ENCODE results near the gene ABHD4.
"Not testable (repeated sequence)": the region's sequence is repeated elsewhere in the genome, so short reads cannot be mapped to it uniquely, and the experiment has no call there.

ABHD4 gene

DNA sequence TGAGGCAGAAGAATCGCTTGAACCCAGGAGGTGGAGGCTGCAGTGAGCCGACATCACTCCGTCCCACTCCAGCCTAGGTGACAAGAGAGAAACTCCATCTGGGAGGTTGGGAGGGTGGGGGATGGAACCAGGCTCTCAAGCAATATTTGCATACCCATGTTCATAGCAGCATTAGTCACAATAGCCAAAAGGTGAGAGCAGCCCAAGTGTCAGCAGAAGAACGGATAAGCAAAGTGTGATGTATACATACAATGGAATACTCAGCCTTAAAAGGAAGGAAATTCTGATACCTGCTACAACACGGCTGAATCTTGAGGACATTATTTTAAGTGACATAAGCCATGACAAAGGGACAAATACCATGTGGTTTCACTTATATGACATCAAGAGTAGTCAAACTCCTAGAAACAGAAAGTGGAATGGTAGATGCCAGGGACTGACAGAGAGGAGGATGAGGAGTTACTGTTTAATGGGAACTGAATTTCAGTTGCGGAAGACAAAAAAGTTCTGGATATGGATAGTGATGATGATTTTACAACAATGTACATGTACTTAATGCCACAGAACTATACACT, 20.7 kb upstream of the ABHD4 start:
- Histone ChIP-seq H3K4me1 (ENCODE audit: control insufficient read depth, insufficient read depth, low read length) (no peaks in the 10 kb centered on the region), H3K9me3 (ENCODE audit: control insufficient read depth, insufficient read depth, low read length) (no peaks in the 10 kb centered on the region), H3K27me3 (ENCODE audit: control insufficient read depth, insufficient read depth, low read length) (no peaks in the 10 kb centered on the region), H3K4me3 (ENCODE audit: low read depth, low read length) (no peak overlapping the region), H3K27ac (ENCODE audit: low read depth, low read length) (no peak overlapping the region), H3K36me3 (ENCODE audit: control insufficient read depth, insufficient read depth, low read length) (peaks cover 35% of the 10 kb centered on the region), H3K9ac (ENCODE audit: low read depth, low read length) (no peak overlapping the region)

GRCh38 chr14:22579236-22579635, 18.9 kb upstream of the ABHD4 start:
- no peaks in the 10 kb centered on the region for H3K27me3 ChIP-seq (ENCODE audit: control insufficient read depth, insufficient read depth, low read length)
- H3K9ac ChIP-seq (ENCODE audit: low read depth, low read length), result no peak overlapping the region
- H3K36me3 ChIP-seq (ENCODE audit: control insufficient read depth, insufficient read depth, low read length), result peaks cover 18% of the 10 kb centered on the region
- no peak overlapping the region for H3K4me3 ChIP-seq (ENCODE audit: low read depth, low read length)
- no peaks in the 10 kb centered on the region for H3K4me1 ChIP-seq (ENCODE audit: control insufficient read depth, insufficient read depth, low read length)
- no peaks in the 10 kb centered on the region for H3K9me3 ChIP-seq (ENCODE audit: control insufficient read depth, insufficient read depth, low read length)
- H3K27ac ChIP-seq (ENCODE audit: low read depth, low read length), result no peak overlapping the region

DNA sequence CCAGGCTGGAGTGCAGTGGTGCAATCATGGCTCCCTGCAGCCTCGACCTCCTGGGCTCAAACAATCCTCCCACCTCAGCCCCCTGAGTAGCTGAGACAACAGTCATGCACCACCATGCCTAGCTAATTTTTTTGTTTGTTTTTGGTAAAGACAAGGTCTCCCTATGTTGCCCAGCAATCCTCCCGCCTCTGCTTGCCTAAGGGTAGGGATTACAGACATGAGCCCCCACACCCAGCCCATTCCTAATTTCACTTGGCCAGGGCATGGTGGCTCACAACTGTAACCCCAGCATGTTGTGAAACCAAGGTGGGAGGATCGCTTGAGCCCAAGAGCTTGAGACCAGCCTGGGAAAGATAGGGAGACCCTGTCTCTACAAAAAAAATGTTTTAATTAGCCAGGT, 18.2 kb upstream of the ABHD4 start:
- H3K4me1 ChIP-seq (ENCODE audit: control insufficient read depth, insufficient read depth, low read length), result no peaks in the 10 kb centered on the region
- H3K27me3 ChIP-seq (ENCODE audit: control insufficient read depth, insufficient read depth, low read length), result no peaks in the 10 kb centered on the region
- H3K9ac ChIP-seq (ENCODE audit: low read depth, low read length), result no peak overlapping the region
- H3K36me3 ChIP-seq (ENCODE audit: control insufficient read depth, insufficient read depth, low read length), result peaks cover 12% of the 10 kb centered on the region
- H3K27ac ChIP-seq (ENCODE audit: low read depth, low read length), result no peak overlapping the region
- no peak overlapping the region for H3K4me3 ChIP-seq (ENCODE audit: low read depth, low read length)
- no peaks in the 10 kb centered on the region for H3K9me3 ChIP-seq (ENCODE audit: control insufficient read depth, insufficient read depth, low read length)

GRCh38 chr14:22580625-22581024, 17.5 kb upstream of the ABHD4 start:
- H3K4me3 ChIP-seq (ENCODE audit: low read depth, low read length), result no peak overlapping the region
- H3K36me3 ChIP-seq (ENCODE audit: control insufficient read depth, insufficient read depth, low read length), result peaks cover 12% of the 10 kb centered on the region; the same call in 1 of the 2 replicates
- no peak overlapping the region for H3K9ac ChIP-seq (ENCODE audit: low read depth, low read length)

GRCh38 chr14:22583994-22584393, 14.1 kb upstream of the ABHD4 start:
- H3K27ac ChIP-seq (ENCODE audit: low read depth, low read length), result no peak overlapping the region
- 0 out of 2 replicates have a peak, but pooled peaks cover 3% of the 10 kb centered on the region for H3K4me1 ChIP-seq (ENCODE audit: control insufficient read depth, insufficient read depth, low read length)
- H3K27me3 ChIP-seq (ENCODE audit: control insufficient read depth, insufficient read depth, low read length), result no peaks in the 10 kb centered on the region
- H3K4me3 ChIP-seq (ENCODE audit: low read depth, low read length), result no peak overlapping the region
- H3K9ac ChIP-seq (ENCODE audit: low read depth, low read length), result no peak overlapping the region
- H3K36me3 ChIP-seq (ENCODE audit: control insufficient read depth, insufficient read depth, low read length), result peaks cover 9% of the 10 kb centered on the region; the same call in 1 of the 2 replicates
- no peaks in the 10 kb centered on the region for H3K9me3 ChIP-seq (ENCODE audit: control insufficient read depth, insufficient read depth, low read length)

More at GRCh38 chr14:22580625-22581024, 17.5 kb upstream of the ABHD4 start:
- Histone ChIP-seq H3K27ac (ENCODE audit: low read depth, low read length) (no peak overlapping the region), H3K4me1 (ENCODE audit: control insufficient read depth, insufficient read depth, low read length) (no peaks in the 10 kb centered on the region), H3K9me3 (ENCODE audit: control insufficient read depth, insufficient read depth, low read length) (no peaks in the 10 kb centered on the region), H3K27me3 (ENCODE audit: control insufficient read depth, insufficient read depth, low read length) (no peaks in the 10 kb centered on the region)

DNA sequence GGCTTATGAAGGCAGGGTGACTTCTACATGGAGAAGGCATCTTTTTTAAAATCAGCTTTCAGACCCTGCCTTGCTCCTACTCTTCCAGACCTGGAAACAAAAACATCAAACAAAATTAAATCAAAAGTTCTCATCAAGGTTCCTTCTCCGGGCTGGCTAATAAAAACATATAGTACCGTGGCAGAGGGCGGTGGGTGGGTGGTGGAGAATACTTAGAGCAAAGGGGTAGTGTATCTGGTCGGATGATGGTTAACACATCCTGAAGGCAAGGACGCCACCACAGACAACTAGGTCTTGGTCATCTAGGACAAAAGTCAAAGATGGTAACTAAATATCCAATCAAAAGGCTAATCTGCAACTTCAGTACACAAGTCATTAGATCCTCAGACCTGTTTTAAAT, 10.9 kb upstream of the ABHD4 start:
- Histone ChIP-seq H3K36me3 (ENCODE audit: control insufficient read depth, insufficient read depth, low read length) (0 out of 2 replicates have a peak, but pooled peaks cover 3% of the 10 kb centered on the region), H3K9ac (ENCODE audit: low read depth, low read length) (no peak overlapping the region), H3K4me3 (ENCODE audit: low read depth, low read length) (no peak overlapping the region), H3K27me3 (ENCODE audit: control insufficient read depth, insufficient read depth, low read length) (no peaks in the 10 kb centered on the region), H3K9me3 (ENCODE audit: control insufficient read depth, insufficient read depth, low read length) (no peaks in the 10 kb centered on the region), H3K4me1 (ENCODE audit: control insufficient read depth, insufficient read depth, low read length) (0 out of 2 replicates have a peak, but pooled peaks cover 6% of the 10 kb centered on the region), H3K27ac (ENCODE audit: low read depth, low read length) (no peak overlapping the region)

DNA sequence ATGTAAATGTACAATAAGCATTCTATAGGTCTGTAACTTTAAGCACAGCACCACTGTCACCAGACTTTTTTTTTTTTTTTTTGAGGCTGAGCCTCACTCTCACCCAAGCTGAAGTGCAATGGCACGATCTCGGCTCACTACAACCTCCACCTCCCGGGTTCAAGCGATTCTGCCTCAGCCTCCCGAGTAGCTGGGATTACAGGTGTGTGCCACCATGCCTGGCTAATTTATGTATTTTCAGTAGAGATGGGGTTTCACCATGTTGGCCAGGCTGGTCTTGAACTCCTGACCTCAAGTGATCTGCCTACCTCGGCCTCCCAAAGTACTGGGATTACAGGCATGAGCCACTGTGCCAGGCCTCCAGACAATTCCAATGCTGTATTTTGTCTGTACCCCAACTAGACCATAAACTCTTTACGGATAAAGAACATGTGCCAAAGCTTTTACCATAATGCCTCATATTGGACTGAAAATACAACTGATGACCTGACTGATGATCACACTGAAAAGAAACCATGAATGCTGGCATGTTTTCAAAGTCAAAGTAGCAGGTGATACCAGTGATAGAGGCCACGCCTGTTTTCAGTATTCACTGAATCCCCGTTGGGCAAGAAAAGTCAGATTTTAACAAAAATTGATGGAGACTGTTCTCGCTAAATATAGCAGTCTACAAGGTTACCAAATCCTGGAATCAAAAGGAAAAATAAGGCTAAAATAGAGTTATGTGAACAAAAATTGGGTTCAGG, 10.2 kb upstream of the ABHD4 start:
- not testable (repeated sequence) for H3K9me3 ChIP-seq (ENCODE audit: control insufficient read depth, insufficient read depth, low read length); H3K4me1 ChIP-seq (ENCODE audit: control insufficient read depth, insufficient read depth, low read length); H3K36me3 ChIP-seq (ENCODE audit: control insufficient read depth, insufficient read depth, low read length); H3K27ac ChIP-seq (ENCODE audit: low read depth, low read length); H3K27me3 ChIP-seq (ENCODE audit: control insufficient read depth, insufficient read depth, low read length); H3K9ac ChIP-seq (ENCODE audit: low read depth, low read length)
- H3K4me3 ChIP-seq (ENCODE audit: low read depth, low read length), result peak overlapping the region; percentile 91

- Histone ChIP-seq H3K27me3 (ENCODE audit: control insufficient read depth, insufficient read depth, low read length) (no peaks in the 10 kb centered on the region), H3K27ac (ENCODE audit: low read depth, low read length) (peak overlapping the region; percentile 96), H3K4me3 (ENCODE audit: low read depth, low read length) (peak overlapping the region; percentile 91), H3K36me3 (ENCODE audit: control insufficient read depth, insufficient read depth, low read length) (0 out of 2 replicates have a peak, but pooled peaks cover 3% of the 10 kb centered on the region), H3K9me3 (ENCODE audit: control insufficient read depth, insufficient read depth, low read length) (no peaks in the 10 kb centered on the region), H3K4me1 (ENCODE audit: control insufficient read depth, insufficient read depth, low read length) (peaks cover 13% of the 10 kb centered on the region), H3K9ac (ENCODE audit: low read depth, low read length) (peak overlapping the region; percentile 74)
Measured at GRCh38 chr14:22588526-22589095, 9.5 kb upstream of the ABHD4 start.

GRCh38 chr14:22589096-22589839, 8.8 kb upstream of the ABHD4 start, which contains the start of gene DAD1:
Gene DAD1, minus strand, starts transcription at chr14:22589224. Its CDS starts 67 bp downstream, at chr14:22589157.
- H3K27me3 ChIP-seq (ENCODE audit: control insufficient read depth, insufficient read depth, low read length), result no peaks in the 10 kb centered on the region
- H3K4me3 ChIP-seq (ENCODE audit: low read depth, low read length), result peak within 1 kb of the TSS; percentile 91
- H3K4me1 ChIP-seq (ENCODE audit: control insufficient read depth, insufficient read depth, low read length), result peaks cover 13% of the 10 kb centered on the region
- peak within 1 kb of the TSS; percentile 96 for H3K27ac ChIP-seq (ENCODE audit: low read depth, low read length)
- H3K9ac ChIP-seq (ENCODE audit: low read depth, low read length), result peak within 1 kb of the TSS; percentile 74
- H3K9me3 ChIP-seq (ENCODE audit: control insufficient read depth, insufficient read depth, low read length), result no peaks in the 10 kb centered on the region
- H3K36me3 ChIP-seq (ENCODE audit: control insufficient read depth, insufficient read depth, low read length), result 0 out of 2 replicates have a peak, but pooled peaks cover 3% of the 10 kb centered on the region

- H3K9me3 ChIP-seq (ENCODE audit: control insufficient read depth, insufficient read depth, low read length), result no peaks in the 10 kb centered on the region
- no peaks in the 10 kb centered on the region for H3K36me3 ChIP-seq (ENCODE audit: control insufficient read depth, insufficient read depth, low read length)
- no peak overlapping the region for H3K9ac ChIP-seq (ENCODE audit: low read depth, low read length)
- H3K27me3 ChIP-seq (ENCODE audit: control insufficient read depth, insufficient read depth, low read length), result no peaks in the 10 kb centered on the region
- H3K27ac ChIP-seq (ENCODE audit: low read depth, low read length), result peak overlapping the region; percentile 27
- no peak overlapping the region for H3K4me3 ChIP-seq (ENCODE audit: low read depth, low read length)
- H3K4me1 ChIP-seq (ENCODE audit: control insufficient read depth, insufficient read depth, low read length), result peaks cover 20% of the 10 kb centered on the region
Measured at GRCh38 chr14:22593189-22593588, 4.9 kb upstream of the ABHD4 start.

All from HUES48 (cell line).